Superior temporal gyrus (tissue), 1 donor: ENCODE measurements around the gene THRSP.
"Not testable (repeated sequence)": the region's sequence is repeated elsewhere in the genome, so short reads cannot be mapped to it uniquely, and the experiment has no call there.

Experiments used
- DNase-seq: peaks from one replicate; pipeline ENCODE4 v3.0.0-alpha.2; 2016; ENCODE audit errors: extremely low spot score

The THRSP gene

GRCh38 chr11:78039391-78039918 is 24.2 kb upstream of the THRSP start:
- no peak for DNase-seq

- DNase-seq: peak; percentile 52
Observed at GRCh38 chr11:78039919-78040671, 23.6 kb upstream of the THRSP start.

DNA sequence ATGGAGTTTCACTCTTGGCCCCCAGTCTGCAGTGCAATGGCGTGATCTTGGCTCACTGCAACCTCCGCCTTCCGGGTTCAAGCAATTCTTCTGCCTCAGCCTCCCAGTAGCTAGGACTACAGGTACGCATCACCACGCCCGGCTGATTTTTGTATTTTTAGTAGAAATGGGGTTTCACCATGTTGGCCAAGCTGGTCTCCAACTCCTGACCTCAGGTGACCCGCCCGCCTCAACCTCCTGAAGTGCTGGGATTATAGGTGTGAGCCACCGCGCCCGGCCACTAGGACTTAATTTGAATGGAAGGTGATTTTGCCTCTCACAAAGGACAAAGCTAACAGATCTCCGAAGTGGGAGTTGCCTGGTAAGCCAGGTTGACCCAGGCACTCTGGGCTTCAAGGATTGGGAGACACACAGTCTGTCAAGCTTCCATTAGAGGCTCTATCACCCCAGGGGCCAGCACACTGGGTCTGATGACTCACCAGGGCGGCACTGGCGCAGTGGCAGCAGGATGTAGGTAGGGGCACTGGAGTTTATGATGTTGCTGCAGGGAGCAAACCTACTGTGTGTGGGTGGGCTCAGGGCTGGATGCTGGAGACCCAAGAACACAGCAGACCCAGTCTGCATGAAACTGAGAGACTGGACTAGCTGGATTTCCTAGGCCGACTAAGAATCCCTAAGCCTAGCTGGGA is 22.8 kb upstream of the THRSP start:
- DNase-seq: no peak

GRCh38 chr11:78041380-78041719 is 22.3 kb upstream of the THRSP start:
- not testable (repeated sequence) for DNase-seq

- no peak for DNase-seq
Observed at GRCh38 chr11:78041843-78042440, 21.7 kb upstream of the THRSP start.

GRCh38 chr11:78044706-78045105 is 19.0 kb upstream of the THRSP start:
- no peak for DNase-seq

GRCh38 chr11:78045851-78046485 is 17.7 kb upstream of the THRSP start:
- peak; percentile 87 for DNase-seq

- DNase-seq: no peak
Observed at GRCh38 chr11:78046486-78046854, 17.2 kb upstream of the THRSP start.

DNA sequence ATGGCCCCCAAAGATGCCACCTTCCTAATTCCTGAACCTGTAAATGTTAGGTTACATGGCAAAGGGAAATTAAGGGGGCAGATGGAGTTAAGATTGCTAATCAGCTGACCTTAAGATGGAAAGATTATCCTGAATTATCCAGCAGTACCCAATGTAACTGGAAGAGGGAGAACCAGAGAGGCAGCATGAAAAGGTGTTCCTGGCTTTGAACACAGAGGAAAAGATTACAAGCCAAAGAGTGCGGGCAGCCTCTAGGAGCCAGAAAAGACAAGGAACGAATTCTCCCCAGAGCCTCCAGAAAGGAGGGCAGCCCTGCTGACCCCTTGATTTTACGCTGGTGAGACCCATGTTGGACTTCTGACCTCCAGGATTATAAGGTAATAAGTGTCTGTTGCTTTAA is 15.1 kb upstream of the THRSP start:
- no peak for DNase-seq

DNA sequence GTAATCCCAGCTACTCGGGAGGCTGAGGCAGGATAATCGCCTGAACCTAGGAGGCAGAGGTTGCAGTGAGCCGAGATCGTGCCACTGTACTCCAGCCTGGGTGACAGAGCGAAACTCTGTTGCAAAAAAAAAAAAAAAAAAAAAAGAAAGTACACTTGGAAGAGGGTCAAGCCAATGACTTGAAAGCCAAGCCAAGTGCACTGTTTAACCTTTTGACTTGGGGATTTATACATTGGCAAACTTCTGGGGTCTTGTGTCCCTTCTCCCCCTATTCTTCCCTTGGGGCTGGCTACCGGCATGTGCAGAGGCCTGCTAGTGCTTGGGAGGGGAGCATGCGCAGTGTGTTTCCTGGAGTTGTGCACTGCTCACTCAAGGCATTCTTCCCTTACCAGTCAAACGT is 14.3 kb upstream of the THRSP start:
- no peak for DNase-seq

DNA sequence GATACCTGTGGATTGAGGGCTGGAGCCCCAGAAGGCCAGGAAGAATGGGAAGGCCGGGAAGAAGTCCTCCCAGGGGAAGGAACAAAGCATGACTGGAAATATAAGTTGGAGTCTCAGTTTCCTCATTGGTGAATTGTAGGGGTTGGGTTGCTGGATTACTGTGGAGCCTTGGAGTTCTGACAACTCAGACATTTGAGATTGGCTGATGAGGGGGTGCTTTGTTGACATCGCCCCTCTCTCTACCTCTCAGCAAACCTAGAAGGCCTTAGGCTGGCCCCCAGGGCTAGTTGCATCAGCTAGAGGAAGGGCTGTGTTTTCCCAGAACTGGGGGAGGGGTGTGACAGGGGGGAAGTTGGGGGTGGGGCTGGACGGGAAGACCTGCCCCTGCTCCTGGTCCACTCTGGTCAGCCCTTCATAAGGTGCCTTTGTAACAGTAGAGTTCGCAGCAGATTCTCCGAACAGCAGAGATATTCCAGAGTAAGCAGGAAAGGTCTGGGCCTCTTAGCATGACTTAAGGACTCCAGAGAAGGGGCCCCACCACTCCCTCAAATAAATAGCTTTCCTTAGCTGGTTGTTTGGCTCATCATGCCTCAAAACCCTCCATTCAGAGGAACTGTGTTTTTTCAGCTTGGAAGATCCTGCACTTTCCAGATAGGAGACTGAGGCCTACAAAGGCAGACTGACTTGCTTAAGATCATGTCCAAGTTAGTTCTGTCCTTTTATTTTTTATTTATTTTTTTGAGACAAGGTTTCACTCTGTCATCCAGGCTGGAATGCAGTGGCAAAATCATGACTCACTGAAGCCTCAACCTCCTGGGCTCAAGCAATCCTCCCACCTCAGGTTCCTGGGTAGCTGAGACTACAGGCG is 12.5 kb upstream of the THRSP start:
- no peak for DNase-seq

- DNase-seq: no peak
Observed at GRCh38 chr11:78054971-78055370, 8.7 kb upstream of the THRSP start.

DNA sequence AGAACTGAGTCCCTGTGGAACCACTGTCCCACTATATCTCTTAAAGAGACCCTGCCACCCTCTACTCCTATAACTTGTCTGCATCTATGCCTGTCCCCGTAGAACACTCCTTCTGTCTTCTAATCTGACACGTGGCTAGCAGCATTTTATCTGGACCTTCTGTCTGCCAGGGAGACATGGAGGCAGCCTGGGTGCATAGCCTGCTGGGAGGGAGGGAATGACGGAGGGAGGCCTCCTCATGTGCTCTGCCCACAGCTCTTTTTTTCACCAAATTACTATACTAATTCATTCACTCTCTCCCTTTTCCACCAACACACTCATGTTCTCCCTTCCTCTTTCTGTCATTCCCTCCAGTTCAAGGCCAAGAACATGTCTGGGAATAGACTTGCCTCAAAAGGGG is 7.6 kb upstream of the THRSP start:
- DNase-seq: no peak

DNA sequence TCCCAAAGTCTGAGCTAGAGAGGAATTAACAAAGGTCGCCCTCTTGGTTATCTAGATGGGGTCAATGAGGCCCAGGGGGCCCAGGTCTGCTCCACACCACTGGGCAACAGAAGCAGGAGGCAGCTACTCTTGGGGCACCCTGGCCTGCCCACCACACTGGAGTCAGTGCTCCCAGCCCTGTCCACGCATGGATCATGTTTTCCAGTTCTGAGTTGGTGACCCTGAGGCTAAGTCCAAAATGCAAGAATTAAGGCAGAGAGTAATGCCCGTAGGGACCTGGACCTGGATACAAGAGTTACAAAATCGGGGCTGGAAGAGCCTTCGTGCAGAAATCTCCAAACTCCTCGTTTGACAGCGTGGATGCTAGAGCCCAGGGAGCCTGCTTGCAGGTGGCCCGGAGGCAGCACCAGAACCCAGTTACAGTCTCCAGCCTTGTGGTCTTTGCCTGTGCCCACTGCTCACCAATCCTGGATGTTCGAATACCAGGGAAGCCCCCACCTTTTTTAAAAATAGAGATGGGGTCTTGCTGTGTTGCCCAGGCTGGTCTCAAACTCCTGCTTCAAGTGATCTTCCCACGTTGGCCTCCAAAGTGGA is 6.1 kb upstream of the THRSP start:
- DNase-seq: no peak

GRCh38 chr11:78059749-78060328 is 3.8 kb upstream of the THRSP start:
- not testable (repeated sequence) for DNase-seq

GRCh38 chr11:78060533-78060932 is 3.1 kb upstream of the THRSP start:
- DNase-seq: no peak

DNA sequence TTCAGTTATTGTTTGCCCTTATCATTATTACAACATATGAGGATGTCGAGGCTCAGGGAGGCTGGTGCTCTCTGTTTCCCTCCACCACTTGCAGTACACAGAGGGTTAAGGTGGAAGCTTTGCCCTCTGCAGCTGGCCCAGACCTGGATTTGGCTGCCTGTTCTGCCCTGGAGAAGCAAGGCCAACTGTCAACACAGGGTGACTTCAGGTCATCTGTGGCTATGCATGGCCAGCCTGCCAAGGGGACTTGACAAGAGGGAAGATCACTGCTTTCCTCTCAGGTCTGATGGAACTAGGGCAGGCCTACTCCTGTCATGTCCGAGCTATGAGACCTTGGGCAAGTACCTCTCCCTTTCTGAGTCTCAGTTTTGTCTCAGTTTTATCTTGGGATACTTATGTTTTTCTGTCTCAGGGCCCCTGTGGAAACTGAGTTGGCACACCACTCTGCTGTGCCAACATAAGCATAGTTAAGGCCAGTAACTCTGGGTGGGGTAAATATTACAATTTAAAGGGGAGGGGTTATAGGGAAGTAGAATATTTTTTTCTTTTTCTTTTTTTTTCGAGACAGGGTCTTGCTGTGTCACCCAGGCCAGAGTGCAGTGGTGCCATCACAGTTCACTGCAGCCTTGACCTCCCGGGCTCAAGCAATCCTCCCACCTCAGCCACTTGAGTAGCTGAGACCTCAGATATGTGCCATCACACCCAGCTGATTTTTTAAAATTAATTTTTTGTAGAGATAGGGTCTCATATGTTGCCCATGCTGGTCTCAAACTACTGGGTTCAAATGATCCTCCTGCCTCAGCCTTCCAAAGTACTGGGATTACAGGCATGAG is 2.4 kb upstream of the THRSP start:
- no peak for DNase-seq

- peak; percentile 18 for DNase-seq
Observed at GRCh38 chr11:78061921-78062311, 1.7 kb upstream of the THRSP start.

- no peak for DNase-seq
Observed at GRCh38 chr11:78062671-78063070, 990 bp upstream of the THRSP start.

- DNase-seq: no peak
Observed at GRCh38 chr11:78065203-78065602, 1.5 kb downstream of the THRSP start.
